SK-N-SH (cell line): ENCODE data around the gene PAXX.

Experiments used
- EZH2phosphoT487 ChIP-seq: fragments of 200-600 bp; sonication (generic); IDR thresholded peaks from 2 replicates; pipeline ENCODE4 v1.6.1; 2017; ENCODE audit warnings: low read depth, mixed run types, mild to moderate bottlenecking, antibody characterized with exemption, moderate library complexity, borderline replicate concordance
- TF ChIP-seq, protein P1 (sequence below): IDR thresholded peaks from 2 replicates; pipeline ENCODE4 v1.4.0; 2012; ENCODE audit warnings: low read depth

DNA sequence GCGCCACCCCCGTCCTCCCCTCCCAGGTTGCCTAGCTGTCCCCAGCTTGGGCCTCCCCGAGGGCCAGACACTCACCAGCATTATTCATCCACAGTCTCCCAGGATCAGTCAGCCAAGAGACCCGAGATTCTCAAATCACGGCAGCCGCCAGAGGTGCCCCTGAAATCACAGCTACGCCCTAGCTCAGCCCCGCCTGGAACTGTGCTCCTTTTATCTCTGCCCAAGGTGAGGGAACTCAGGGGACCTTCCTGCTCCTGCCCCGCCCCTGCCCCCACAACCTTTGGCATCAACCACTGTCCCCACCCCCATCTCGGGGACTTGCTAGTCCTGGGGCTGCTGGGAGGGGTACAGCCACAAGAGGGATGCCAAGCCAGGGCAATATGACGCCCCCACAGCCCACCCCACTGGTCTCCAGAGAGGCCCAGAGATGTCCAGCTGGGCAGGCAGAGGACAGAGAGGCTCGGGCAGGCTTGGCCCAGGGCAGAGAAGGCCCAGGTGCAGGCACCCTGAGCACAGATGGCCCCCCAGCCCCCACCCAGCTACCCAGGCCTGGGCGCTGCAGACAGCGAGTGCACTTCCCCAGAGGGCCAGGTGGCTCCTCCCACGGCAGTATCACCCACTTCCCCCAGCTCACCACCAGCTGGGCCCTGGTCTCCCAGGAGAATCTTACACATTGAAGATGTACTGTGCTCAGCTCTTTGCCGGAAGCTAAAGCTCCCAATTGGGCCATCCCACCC is 39.9 kb downstream of the PAXX start, which contains the start of gene FUT7:
- no peak for TF ChIP-seq EZH2phosphoT487
- TF ChIP-seq, protein P1, sequence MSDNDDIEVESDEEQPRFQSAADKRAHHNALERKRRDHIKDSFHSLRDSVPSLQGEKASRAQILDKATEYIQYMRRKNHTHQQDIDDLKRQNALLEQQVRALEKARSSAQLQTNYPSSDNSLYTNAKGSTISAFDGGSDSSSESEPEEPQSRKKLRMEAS: no peak
